ENCODE data around the gene PRR16. TPM values are rescaled to one million over a fixed set of nuclear protein-coding genes. Genes with fewer than 3 reads are reported as not detected.

Gene PRR16
- total RNA-seq, 1 experiment from 2014 or later, result not detected

DNA sequence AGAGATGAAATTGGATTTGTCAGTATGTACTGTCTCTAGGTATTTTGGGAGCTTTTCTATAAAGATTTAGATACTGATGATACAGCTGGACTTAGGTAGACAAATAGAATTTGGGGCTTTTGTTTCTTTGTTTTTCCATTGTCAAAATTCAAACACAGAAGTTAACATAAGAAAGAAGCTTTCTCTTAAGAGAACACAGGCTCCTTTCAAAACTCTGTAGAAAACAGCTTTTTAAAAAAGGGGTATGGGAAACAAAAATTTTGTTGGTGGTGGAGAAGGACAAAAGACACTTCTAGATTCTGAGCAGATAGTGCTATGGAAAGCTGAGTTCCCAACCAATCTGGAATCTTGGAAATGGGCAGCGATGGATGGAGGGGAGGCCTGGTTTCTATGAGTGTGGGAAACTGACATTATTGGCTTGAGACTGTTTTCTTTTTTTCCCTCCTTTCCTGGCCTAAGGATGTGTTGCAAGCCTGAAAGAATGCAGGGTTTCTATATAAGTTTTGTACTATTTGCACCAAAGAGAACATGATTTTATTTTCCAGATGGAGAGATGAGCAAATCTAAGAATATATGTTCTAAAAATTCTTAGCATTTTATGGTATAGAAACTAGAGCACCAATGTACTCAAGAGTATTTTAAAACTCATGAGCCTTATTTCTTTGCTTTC, 240.0 kb downstream of the PRR16 start:
- no peaks in the 10 kb centered on the region for H3K4me1 ChIP-seq (ENCODE audit: insufficient read depth, low read length, poor library complexity, severe bottlenecking)
- no peak overlapping the region for H3K27ac ChIP-seq (ENCODE audit: low read depth, low read length, poor library complexity, severe bottlenecking)
- BruUV-seq (replicated peaks), result no TSS peak
- no peaks in the 10 kb centered on the region for H3K27me3 ChIP-seq (replicated peaks; ENCODE audit: insufficient read depth, low read depth, low read length, poor library complexity)
- TF ChIP-seq EZH2 (IDR thresholded peaks at IDR 0.05; ENCODE audit: borderline replicate concordance, low read depth, low read length, poor library complexity, severe bottlenecking), result no peak
- TF ChIP-seq, protein P1, sequence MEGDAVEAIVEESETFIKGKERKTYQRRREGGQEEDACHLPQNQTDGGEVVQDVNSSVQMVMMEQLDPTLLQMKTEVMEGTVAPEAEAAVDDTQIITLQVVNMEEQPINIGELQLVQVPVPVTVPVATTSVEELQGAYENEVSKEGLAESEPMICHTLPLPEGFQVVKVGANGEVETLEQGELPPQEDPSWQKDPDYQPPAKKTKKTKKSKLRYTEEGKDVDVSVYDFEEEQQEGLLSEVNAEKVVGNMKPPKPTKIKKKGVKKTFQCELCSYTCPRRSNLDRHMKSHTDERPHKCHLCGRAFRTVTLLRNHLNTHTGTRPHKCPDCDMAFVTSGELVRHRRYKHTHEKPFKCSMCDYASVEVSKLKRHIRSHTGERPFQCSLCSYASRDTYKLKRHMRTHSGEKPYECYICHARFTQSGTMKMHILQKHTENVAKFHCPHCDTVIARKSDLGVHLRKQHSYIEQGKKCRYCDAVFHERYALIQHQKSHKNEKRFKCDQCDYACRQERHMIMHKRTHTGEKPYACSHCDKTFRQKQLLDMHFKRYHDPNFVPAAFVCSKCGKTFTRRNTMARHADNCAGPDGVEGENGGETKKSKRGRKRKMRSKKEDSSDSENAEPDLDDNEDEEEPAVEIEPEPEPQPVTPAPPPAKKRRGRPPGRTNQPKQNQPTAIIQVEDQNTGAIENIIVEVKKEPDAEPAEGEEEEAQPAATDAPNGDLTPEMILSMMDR (conservative IDR thresholded peaks at IDR 0.05; ENCODE audit: low read depth, low read length), result no peak
- H3K4me3 ChIP-seq (ENCODE audit: low read depth, low read length, poor library complexity, severe bottlenecking), result no peak overlapping the region
- no peak for DNase-seq (ENCODE audit: low spot score)
- CTCF ChIA-PET, result no interaction called here
- POLR2A ChIA-PET (ENCODE audit: low non-redundant PET), result no interaction called here
- no peaks in the 10 kb centered on the region for H3K36me3 ChIP-seq (ENCODE audit: insufficient read depth, low read length, poor library complexity, severe bottlenecking)
- no peaks in the 10 kb centered on the region for H3K9me3 ChIP-seq (ENCODE audit: low read depth, low read length, poor library complexity, severe bottlenecking)
- intact Hi-C loops (cut with micrococcal nuclease; ENCODE audit: unreplicated experiment), result no loop called here

DNA sequence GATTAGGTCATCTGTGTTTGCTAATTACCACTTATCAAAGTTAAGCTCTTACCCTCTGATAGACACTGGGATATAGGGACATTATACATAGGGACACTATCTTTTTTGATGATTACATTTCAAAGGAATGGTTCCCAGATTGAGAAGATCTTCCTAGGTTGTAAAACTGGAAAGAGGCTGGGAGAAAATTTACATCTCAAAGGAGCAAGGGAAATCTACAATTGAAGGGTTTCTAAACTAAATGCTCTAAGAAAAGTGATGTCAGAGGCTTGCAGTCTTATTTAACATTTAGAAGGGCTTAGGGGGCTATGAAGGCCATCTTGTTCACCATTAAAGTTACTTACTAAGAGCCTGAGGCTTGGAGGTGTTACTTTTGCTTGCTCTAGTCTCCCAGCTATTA, 242.8 kb downstream of the PRR16 start:
- H3K36me3 ChIP-seq (ENCODE audit: insufficient read depth, low read length, poor library complexity, severe bottlenecking), result no peaks in the 10 kb centered on the region
- DNase-seq (ENCODE audit: low spot score), result no peak
- TF ChIP-seq EZH2 (IDR thresholded peaks at IDR 0.05; ENCODE audit: borderline replicate concordance, low read depth, low read length, poor library complexity, severe bottlenecking), result no peak
- intact Hi-C loops (cut with micrococcal nuclease; ENCODE audit: unreplicated experiment), result no loop called here
- no peak overlapping the region for H3K27ac ChIP-seq (ENCODE audit: low read depth, low read length, poor library complexity, severe bottlenecking)
- no peaks in the 10 kb centered on the region for H3K27me3 ChIP-seq (replicated peaks; ENCODE audit: insufficient read depth, low read depth, low read length, poor library complexity)
- H3K4me3 ChIP-seq (ENCODE audit: low read depth, low read length, poor library complexity, severe bottlenecking), result no peak overlapping the region
- no peaks in the 10 kb centered on the region for H3K4me1 ChIP-seq (ENCODE audit: insufficient read depth, low read length, poor library complexity, severe bottlenecking)
- H3K9me3 ChIP-seq (ENCODE audit: low read depth, low read length, poor library complexity, severe bottlenecking), result no peaks in the 10 kb centered on the region
- POLR2A ChIA-PET (ENCODE audit: low non-redundant PET), result no interaction called here
- BruUV-seq (replicated peaks), result no TSS peak
- CTCF ChIA-PET, result no interaction called here

DNA sequence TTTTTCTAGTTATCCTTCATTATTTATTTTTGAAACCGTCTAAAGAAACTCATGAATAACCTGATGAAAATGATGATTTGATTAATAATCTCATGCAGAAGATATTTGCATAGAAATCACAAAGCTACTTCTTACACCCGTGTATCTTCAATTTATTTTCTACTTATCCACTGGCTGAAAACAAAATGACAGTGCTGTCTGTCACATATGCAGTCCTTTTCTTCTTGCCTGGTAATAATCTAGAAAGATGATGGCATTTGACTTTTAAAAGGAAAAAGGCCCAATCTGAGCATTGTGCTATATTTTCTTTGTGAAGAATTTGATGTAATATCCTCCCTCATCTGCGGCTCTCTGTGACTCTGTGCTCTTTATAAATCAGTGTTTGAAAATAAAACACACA, 253.3 kb downstream of the PRR16 start:
- Histone ChIP-seq H3K27ac (ENCODE audit: low read depth, low read length, poor library complexity, severe bottlenecking) (no peak overlapping the region), H3K4me1 (ENCODE audit: insufficient read depth, low read length, poor library complexity, severe bottlenecking) (no peaks in the 10 kb centered on the region), H3K36me3 (ENCODE audit: insufficient read depth, low read length, poor library complexity, severe bottlenecking) (no peaks in the 10 kb centered on the region), H3K27me3 (replicated peaks; ENCODE audit: insufficient read depth, low read depth, low read length, poor library complexity) (no peaks in the 10 kb centered on the region), H3K4me3 (ENCODE audit: low read depth, low read length, poor library complexity, severe bottlenecking) (no peak overlapping the region), H3K9me3 (ENCODE audit: low read depth, low read length, poor library complexity, severe bottlenecking) (no peaks in the 10 kb centered on the region)
- no TSS peak for BruUV-seq (replicated peaks)
- DNase-seq (ENCODE audit: low spot score), result no peak
- intact Hi-C loops (cut with micrococcal nuclease; ENCODE audit: unreplicated experiment), result no loop called here
- ChIA-PET CTCF (no interaction called here), POLR2A (ENCODE audit: low non-redundant PET) (no interaction called here)
- TF ChIP-seq, protein P1 (conservative IDR thresholded peaks at IDR 0.05; ENCODE audit: low read depth, low read length), result no peak
- no peak for TF ChIP-seq EZH2 (IDR thresholded peaks at IDR 0.05; ENCODE audit: borderline replicate concordance, low read depth, low read length, poor library complexity, severe bottlenecking)

DNA sequence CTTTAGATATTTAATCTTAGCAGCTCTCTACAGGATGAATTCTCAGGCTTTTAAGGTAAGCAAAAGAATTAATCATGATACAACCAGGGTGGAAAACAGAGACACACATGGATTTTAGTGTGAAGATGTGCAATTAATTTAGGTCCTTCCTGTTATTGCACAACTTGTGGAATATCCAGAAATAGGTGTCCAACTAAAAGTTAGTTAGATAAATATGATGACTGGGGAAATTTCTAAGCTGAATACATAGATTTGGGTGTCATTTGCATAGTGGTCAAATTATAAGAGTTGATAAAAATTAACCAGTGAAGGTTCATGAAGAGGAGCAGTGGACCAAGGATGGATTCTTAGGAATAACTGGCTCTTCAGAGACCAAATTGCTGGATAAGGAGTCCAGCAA, 266.1 kb downstream of the PRR16 start:
- CTCF ChIA-PET, result no interaction called here
- no peaks in the 10 kb centered on the region for H3K36me3 ChIP-seq (ENCODE audit: insufficient read depth, low read length, poor library complexity, severe bottlenecking)
- no peak for DNase-seq (ENCODE audit: low spot score)
- no peak overlapping the region for H3K4me3 ChIP-seq (ENCODE audit: low read depth, low read length, poor library complexity, severe bottlenecking)
- no peaks in the 10 kb centered on the region for H3K27me3 ChIP-seq (replicated peaks; ENCODE audit: insufficient read depth, low read depth, low read length, poor library complexity)
- H3K4me1 ChIP-seq (ENCODE audit: insufficient read depth, low read length, poor library complexity, severe bottlenecking), result no peaks in the 10 kb centered on the region
- POLR2A ChIA-PET (ENCODE audit: low non-redundant PET), result no interaction called here
- TF ChIP-seq, protein P1 (conservative IDR thresholded peaks at IDR 0.05; ENCODE audit: low read depth, low read length), result no peak
- no peak for TF ChIP-seq EZH2 (IDR thresholded peaks at IDR 0.05; ENCODE audit: borderline replicate concordance, low read depth, low read length, poor library complexity, severe bottlenecking)
- H3K27ac ChIP-seq (ENCODE audit: low read depth, low read length, poor library complexity, severe bottlenecking), result no peak overlapping the region
- no peaks in the 10 kb centered on the region for H3K9me3 ChIP-seq (ENCODE audit: low read depth, low read length, poor library complexity, severe bottlenecking)
- intact Hi-C loops (cut with micrococcal nuclease; ENCODE audit: unreplicated experiment), result no loop called here
- no TSS peak for BruUV-seq (replicated peaks)
